ENCODE data around the gene NCOR2. TPM values are rescaled to one million over a fixed set of nuclear protein-coding genes. Genes with fewer than 3 reads are reported as not detected.

NCOR2 gene
- total RNA-seq, 1 donor from 2014 or later: 143 TPM

- Mint-ChIP-seq H3K27me3 (ENCODE audit: low read depth) (no peaks in the 10 kb centered on the region), H3K36me3 (ENCODE audit: low read depth) (peaks cover 2% of the 10 kb centered on the region), H3K9me3 (no peaks in the 10 kb centered on the region), H3K4me1 (peaks cover 37% of the 10 kb centered on the region), H3K27ac (ENCODE audit: unreplicated experiment) (no peak overlapping the region), H3K4me3 (no peak overlapping the region)
- DNase-seq (ENCODE audit: low read depth, low spot score): no peak
- TF ChIP-seq CTCF (conservative IDR thresholded peaks at IDR 0.05): no peak
Measured at GRCh38 chr12:124555168-124556073, 12.0 kb downstream of the NCOR2 start.

DNA sequence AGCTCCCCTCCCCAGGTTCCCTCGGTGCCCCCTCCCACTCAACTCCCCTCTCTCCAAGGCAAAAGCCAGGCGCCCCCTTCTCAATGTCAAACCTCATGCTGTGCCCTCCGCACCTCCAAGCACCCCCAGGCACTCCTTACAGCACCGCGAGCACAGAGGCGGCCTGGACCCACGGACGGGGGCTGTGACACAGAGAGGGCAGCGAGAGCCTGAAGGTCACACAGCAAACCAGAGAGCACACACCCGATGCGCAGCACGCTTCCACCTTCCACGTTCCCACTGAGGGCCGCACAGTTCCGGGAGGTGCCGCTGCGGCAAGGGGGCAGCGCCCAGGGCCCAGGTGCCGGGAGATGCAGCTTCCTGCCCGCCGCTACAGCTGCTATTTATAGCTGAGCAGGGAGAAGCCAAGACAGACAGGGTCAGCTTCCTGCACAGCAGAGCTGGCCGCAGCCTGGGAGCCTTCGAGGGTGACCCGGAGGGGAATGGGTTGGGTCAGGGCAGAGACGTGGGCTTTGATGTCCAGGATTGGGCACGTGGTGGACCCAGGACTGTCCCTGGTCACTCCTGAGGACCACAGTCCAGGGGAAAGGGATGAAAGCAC is 12.9 kb downstream of the NCOR2 start:
- peak overlapping the region; percentile 6 for H3K27ac Mint-ChIP-seq (ENCODE audit: unreplicated experiment)
- peaks cover 35% of the 10 kb centered on the region for H3K4me1 Mint-ChIP-seq

GRCh38 chr12:124553862-124554428 is 13.5 kb downstream of the NCOR2 start:
- H3K27ac Mint-ChIP-seq (ENCODE audit: unreplicated experiment): no peak overlapping the region
- no peak for DNase-seq (ENCODE audit: low read depth, low spot score)
- no peaks in the 10 kb centered on the region for H3K27me3 Mint-ChIP-seq (ENCODE audit: low read depth)
- no peak overlapping the region for H3K4me3 Mint-ChIP-seq
- H3K9me3 Mint-ChIP-seq: no peaks in the 10 kb centered on the region
- H3K36me3 Mint-ChIP-seq (ENCODE audit: low read depth): no peaks in the 10 kb centered on the region
- H3K4me1 Mint-ChIP-seq: peaks cover 35% of the 10 kb centered on the region
- TF ChIP-seq CTCF (conservative IDR thresholded peaks at IDR 0.05): no peak

More for the DNA sequence above, 12.9 kb downstream of the NCOR2 start:
- Mint-ChIP-seq H3K9me3 (no peaks in the 10 kb centered on the region), H3K4me3 (no peak overlapping the region), H3K27me3 (ENCODE audit: low read depth) (no peaks in the 10 kb centered on the region), H3K36me3 (ENCODE audit: low read depth) (peaks cover 2% of the 10 kb centered on the region)
- DNase-seq (ENCODE audit: low read depth, low spot score): no peak
- TF ChIP-seq CTCF (conservative IDR thresholded peaks at IDR 0.05): no peak

DNA sequence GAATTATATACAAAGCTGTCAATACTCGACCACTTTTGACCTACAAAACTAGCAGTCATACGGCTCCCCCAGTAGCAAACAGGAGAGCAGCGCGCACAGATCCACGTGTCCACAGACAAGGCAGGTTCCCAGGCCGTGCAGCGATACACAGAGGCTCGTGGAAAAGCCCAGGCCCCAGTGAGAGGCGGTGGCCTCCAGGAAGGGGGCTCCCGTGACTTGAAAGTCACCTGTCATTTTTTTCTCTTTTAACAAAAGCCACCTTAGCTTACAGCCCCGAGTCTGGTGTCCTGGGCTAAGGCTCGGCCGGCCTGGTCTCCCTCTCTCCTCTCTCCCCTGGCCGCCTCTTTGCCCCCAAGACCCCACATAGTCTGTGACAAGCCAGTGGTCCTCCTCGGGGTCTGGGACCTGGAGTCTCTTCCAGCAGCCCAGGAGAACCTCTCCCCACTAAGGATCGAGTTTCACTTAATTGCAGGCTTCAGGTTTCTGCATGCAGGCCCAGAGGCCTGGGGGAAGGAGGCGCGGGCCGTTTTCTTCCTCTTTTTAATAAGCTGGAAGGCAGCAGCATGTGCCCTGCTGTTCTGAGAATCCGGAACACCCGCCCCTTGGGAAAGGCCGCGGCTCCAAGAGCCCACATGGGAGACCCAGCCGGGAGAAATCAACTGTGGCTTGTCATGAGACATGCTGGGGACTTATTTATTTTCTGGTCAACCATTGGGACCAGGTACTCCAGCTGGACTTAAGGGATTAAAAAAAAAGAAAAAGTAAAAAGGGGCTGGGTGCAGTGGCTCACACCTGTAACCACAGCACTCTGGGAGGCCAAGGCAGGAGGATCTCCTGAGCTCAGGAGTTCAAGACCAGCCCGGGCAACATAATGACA is 15.9 kb downstream of the NCOR2 start:
- Mint-ChIP-seq H3K27me3 (ENCODE audit: low read depth) (no peaks in the 10 kb centered on the region), H3K9me3 (no peaks in the 10 kb centered on the region), H3K4me3 (peak overlapping the region; percentile 38), H3K27ac (ENCODE audit: unreplicated experiment) (no peak overlapping the region), H3K36me3 (ENCODE audit: low read depth) (no peaks in the 10 kb centered on the region), H3K4me1 (peaks cover 26% of the 10 kb centered on the region)
- DNase-seq (ENCODE audit: low read depth, low spot score): no peak
- no peak for TF ChIP-seq CTCF (conservative IDR thresholded peaks at IDR 0.05)

All from neural crest cell (in vitro differentiated cells).